ENCODE data around the gene HIF3A. TPM values are rescaled to one million over a fixed set of nuclear protein-coding genes. Genes with fewer than 3 reads are reported as not detected.

The HIF3A gene
- total RNA-seq, 1 experiment from 2014 or later, result 0.98 TPM

DNA sequence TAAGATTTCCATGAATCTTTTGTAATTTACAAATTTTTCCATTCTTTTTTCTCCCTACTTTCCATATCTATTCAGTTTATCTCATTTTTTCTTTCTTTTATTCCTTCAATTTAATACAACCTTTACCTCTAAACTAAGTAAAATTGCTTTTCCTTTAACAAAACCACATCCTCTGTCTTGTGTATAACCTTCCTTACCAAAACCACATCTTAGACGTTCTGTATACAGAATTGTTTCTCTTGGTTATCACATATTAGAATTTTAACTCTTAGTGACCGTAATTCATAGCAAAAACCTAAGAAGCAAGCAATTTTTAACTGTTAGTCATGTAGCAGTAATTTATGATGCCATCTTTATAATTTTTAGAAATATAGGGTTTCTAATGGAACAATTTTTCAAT lies 65.1 kb downstream of the HIF3A start:
- ChIA-PET POLR2A (no interaction called here), RAD21 (ENCODE audit: low non-redundant PET in 1 of 2, low total read pairs in 2 of 2, uncharacterized antibody in 2 of 2, unreplicated experiment in 2 of 2) (no interaction called here), CTCF (interaction anchor here (0.7 to 0.9 kb wide), 2 partner anchors 15 to 104 kb away, joined by 3 to 4 read pairs; partner anchors contain the start of gene PPP5C)
- Histone ChIP-seq H3K27me3 (ENCODE audit: insufficient read depth, low read length) (no peaks in the 10 kb centered on the region), H3K36me3 (ENCODE audit: control insufficient read depth in 1 of 2, insufficient read depth in 2 of 2, low read length in 2 of 2) (peaks cover 11 to 23% of the 10 kb centered on the region in 2 experiments), H2AFZ (ENCODE audit: low read depth, low read length, poor library complexity, severe bottlenecking) (no peak overlapping the region), H3K4me2 (ENCODE audit: low read length) (no peak overlapping the region), H4K20me1 (ENCODE audit: insufficient read depth) (peaks cover 5% of the 10 kb centered on the region; the same call in 1 of the 2 replicates), H3K27ac (ENCODE audit: low read depth, low read length) (no peak overlapping the region), H3K79me2 (ENCODE audit: insufficient read depth, low read length) (peaks cover 88% of the 10 kb centered on the region), H3K9me3 (ENCODE audit: control insufficient read depth in 1 of 2, insufficient read depth in 1 of 2, low read depth in 1 of 2, low read length in 2 of 2) (no peaks in the 10 kb centered on the region), H3K4me1 (ENCODE audit: control insufficient read depth in 1 of 2, insufficient read depth in 2 of 2, low read length in 2 of 2) (no peaks in the 10 kb centered on the region), H3K9me2 (ENCODE audit: insufficient read depth) (no peaks in the 10 kb centered on the region), H3K4me3 (replicated peaks in 1 of 2; ENCODE audit: low read depth in 1 of 2, low read length in 2 of 2) (no peak overlapping the region), H3K9ac (ENCODE audit: low read length) (no peak overlapping the region)
- intact Hi-C loops (cut with micrococcal nuclease), result no loop called here
- TF ChIP-seq EGR1 (IDR thresholded peaks at IDR 0.05; ENCODE audit: low read depth) (no peak), TCF7L2 (IDR thresholded peaks at IDR 0.05; ENCODE audit: borderline replicate concordance, extremely low read depth, insufficient read depth, insufficient read length) (no peak), ZFX (IDR thresholded peaks at IDR 0.05) (no peak), POLR2A (IDR thresholded peaks at IDR 0.05; ENCODE audit: borderline replicate concordance, extremely low read depth, insufficient read depth, insufficient read length) (no peak), FOSL1 (IDR thresholded peaks at IDR 0.05; ENCODE audit: low read depth) (no peak), EZH2phosphoT487 (IDR thresholded peaks at IDR 0.05; ENCODE audit: borderline replicate concordance) (no peak)
- TF ChIP-seq, protein P1, sequence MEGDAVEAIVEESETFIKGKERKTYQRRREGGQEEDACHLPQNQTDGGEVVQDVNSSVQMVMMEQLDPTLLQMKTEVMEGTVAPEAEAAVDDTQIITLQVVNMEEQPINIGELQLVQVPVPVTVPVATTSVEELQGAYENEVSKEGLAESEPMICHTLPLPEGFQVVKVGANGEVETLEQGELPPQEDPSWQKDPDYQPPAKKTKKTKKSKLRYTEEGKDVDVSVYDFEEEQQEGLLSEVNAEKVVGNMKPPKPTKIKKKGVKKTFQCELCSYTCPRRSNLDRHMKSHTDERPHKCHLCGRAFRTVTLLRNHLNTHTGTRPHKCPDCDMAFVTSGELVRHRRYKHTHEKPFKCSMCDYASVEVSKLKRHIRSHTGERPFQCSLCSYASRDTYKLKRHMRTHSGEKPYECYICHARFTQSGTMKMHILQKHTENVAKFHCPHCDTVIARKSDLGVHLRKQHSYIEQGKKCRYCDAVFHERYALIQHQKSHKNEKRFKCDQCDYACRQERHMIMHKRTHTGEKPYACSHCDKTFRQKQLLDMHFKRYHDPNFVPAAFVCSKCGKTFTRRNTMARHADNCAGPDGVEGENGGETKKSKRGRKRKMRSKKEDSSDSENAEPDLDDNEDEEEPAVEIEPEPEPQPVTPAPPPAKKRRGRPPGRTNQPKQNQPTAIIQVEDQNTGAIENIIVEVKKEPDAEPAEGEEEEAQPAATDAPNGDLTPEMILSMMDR (IDR thresholded peaks at IDR 0.05 in 2 of 3, conservative IDR thresholded peaks at IDR 0.05 in 1 of 3; ENCODE audit: borderline replicate concordance in 1 of 3, insufficient read depth in 1 of 3, low read depth in 2 of 3, low read length in 2 of 3), result no peak
- ATAC-seq (no peak), DNase-seq (ENCODE audit: low read depth, low spot score) (no peak)
- BruUV-seq (replicated peaks), result no TSS peak

DNA sequence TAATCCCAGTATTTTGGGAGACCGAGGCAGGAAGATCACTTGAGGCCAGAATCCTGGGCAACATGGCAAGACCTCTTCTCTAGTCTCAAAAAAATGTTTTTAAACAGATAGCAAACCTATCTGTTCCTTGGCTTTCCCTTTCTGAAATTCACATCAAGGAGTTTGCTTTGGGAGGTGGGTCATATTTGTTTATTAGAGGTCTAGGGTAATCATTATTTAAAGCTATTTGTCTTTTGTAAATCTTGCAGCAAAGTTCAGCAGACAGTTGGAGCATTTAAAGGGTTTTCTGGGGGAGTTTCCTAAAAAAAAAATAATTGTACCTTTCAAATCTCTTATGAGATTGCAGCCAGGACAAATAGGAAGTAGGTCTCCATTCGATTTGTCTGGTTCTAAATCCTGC lies 67.5 kb downstream of the HIF3A start:
- ATAC-seq, result no peak
- peaks cover under 1% of the 10 kb centered on the region; the same call in 1 of the 2 replicates for H4K20me1 ChIP-seq (ENCODE audit: insufficient read depth)
- no peaks in the 10 kb centered on the region for H3K9me2 ChIP-seq (ENCODE audit: insufficient read depth)
- ChIA-PET POLR2A (no interaction called here), CTCF (interaction anchor here (1.0 kb wide), 1 partner anchor 17 kb away, joined by 4 read pairs; the partner anchor contains the start of gene PPP5C), RAD21 (ENCODE audit: low non-redundant PET in 1 of 2, low total read pairs in 2 of 2, uncharacterized antibody in 2 of 2, unreplicated experiment in 2 of 2) (no interaction called here)
- H3K9me3 ChIP-seq (ENCODE audit: control insufficient read depth in 1 of 2, insufficient read depth in 1 of 2, low read depth in 1 of 2, low read length in 2 of 2), result no peaks in the 10 kb centered on the region
- no peaks in the 10 kb centered on the region for H3K4me1 ChIP-seq (ENCODE audit: control insufficient read depth in 1 of 2, insufficient read depth in 2 of 2, low read length in 2 of 2)
- no peak overlapping the region for H3K4me3 ChIP-seq (replicated peaks in 1 of 2; ENCODE audit: low read depth in 1 of 2, low read length in 2 of 2)
- H3K36me3 ChIP-seq (ENCODE audit: control insufficient read depth in 1 of 2, insufficient read depth in 2 of 2, low read length in 2 of 2), result peaks cover 11% of the 10 kb centered on the region in 2 experiments
- H3K4me2 ChIP-seq (ENCODE audit: low read length), result no peak overlapping the region
- H3K79me2 ChIP-seq (ENCODE audit: insufficient read depth, low read length), result peaks cover 87% of the 10 kb centered on the region
- H3K27ac ChIP-seq (ENCODE audit: low read depth, low read length), result no peak overlapping the region
- H2AFZ ChIP-seq (ENCODE audit: low read depth, low read length, poor library complexity, severe bottlenecking), result no peak overlapping the region
- no peak overlapping the region for H3K9ac ChIP-seq (ENCODE audit: low read length)
- DNase-seq (ENCODE audit: low read depth, low spot score), result no peak
- H3K27me3 ChIP-seq (ENCODE audit: insufficient read depth, low read length), result no peaks in the 10 kb centered on the region
- intact Hi-C loops (cut with micrococcal nuclease), result no loop called here
- no TSS peak for BruUV-seq (replicated peaks)
- TF ChIP-seq FOSL1 (IDR thresholded peaks at IDR 0.05; ENCODE audit: low read depth) (no peak), SIN3A (IDR thresholded peaks at IDR 0.05; ENCODE audit: low read depth) (no peak), JUND (IDR thresholded peaks at IDR 0.05) (no peak), TCF7L2 (IDR thresholded peaks at IDR 0.05; ENCODE audit: borderline replicate concordance, extremely low read depth, insufficient read depth, insufficient read length) (no peak), EZH2 (IDR thresholded peaks at IDR 0.05) (no peak), ZNF274 (IDR thresholded peaks at IDR 0.05; ENCODE audit: low read depth, low read length) (no peak), POLR2AphosphoS5 (IDR thresholded peaks at IDR 0.05; ENCODE audit: low read depth, low read length) (no peak)
- TF ChIP-seq, protein P1 (IDR thresholded peaks at IDR 0.05 in 2 of 3, conservative IDR thresholded peaks at IDR 0.05 in 1 of 3; ENCODE audit: borderline replicate concordance in 1 of 3, insufficient read depth in 1 of 3, low read depth in 2 of 3, low read length in 2 of 3), result no peak
- TF ChIP-seq, protein P2, sequence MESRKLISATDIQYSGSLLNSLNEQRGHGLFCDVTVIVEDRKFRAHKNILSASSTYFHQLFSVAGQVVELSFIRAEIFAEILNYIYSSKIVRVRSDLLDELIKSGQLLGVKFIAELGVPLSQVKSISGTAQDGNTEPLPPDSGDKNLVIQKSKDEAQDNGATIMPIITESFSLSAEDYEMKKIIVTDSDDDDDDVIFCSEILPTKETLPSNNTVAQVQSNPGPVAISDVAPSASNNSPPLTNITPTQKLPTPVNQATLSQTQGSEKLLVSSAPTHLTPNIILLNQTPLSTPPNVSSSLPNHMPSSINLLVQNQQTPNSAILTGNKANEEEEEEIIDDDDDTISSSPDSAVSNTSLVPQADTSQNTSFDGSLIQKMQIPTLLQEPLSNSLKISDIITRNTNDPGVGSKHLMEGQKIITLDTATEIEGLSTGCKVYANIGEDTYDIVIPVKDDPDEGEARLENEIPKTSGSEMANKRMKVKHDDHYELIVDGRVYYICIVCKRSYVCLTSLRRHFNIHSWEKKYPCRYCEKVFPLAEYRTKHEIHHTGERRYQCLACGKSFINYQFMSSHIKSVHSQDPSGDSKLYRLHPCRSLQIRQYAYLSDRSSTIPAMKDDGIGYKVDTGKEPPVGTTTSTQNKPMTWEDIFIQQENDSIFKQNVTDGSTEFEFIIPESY (IDR thresholded peaks at IDR 0.05; ENCODE audit: extremely low read depth, insufficient replicate concordance, low read length), result no peak

All from HCT116 (cell line).